T-helper 22 cell (primary cell): ENCODE data around the gene TUT1.
"Not testable (repeated sequence)": the region's sequence is repeated elsewhere in the genome, so short reads cannot be mapped to it uniquely, and the experiment has no call there.

Source experiments
- DNase-seq: peaks from one replicate; pipeline ENCODE4 v3.0.0-alpha.2; 2020; ENCODE audit warnings: low read depth

The TUT1 gene

DNA sequence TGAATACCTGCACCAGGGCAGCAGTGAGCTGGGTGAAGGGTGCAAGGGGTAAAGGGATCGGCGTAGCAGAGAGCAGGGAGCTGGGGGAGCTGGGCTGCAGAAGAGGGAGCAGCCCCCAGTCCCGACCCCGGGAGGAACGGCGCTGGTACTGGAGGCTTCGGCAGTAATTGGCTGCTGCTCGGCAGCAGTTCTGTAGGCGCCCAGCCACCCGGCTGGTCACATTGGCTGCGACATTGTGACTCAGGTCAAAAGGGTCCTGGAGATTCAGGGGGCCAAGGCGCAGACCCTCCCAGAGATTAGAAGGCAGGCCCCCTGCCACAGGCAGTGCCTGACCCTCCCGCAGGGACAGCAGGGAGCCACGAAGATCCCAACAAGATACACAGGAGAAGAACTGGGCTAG lies 15.5 kb downstream of the TUT1 start:
- no peak for DNase-seq

DNA sequence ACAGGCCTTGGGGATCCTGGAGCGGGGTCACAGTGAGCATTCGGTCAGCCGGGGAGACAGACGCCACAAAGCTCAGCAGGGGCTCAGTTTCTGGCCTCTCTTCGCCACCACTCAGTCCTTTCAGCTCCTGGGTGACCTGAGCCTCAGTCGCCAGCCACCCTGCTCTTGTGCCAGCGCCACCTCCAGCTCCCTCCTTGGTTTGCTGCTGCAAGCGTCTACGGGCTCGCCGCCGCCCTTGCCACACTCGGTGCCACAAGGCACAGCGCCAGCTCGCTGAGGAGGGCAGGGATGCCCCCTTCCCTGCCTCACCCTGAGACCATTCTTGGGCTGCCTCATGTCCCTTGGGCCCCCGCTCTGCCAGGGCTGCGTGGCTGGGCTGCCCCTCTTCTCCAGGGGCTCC lies 16.2 kb downstream of the TUT1 start:
- DNase-seq, result no peak

DNA sequence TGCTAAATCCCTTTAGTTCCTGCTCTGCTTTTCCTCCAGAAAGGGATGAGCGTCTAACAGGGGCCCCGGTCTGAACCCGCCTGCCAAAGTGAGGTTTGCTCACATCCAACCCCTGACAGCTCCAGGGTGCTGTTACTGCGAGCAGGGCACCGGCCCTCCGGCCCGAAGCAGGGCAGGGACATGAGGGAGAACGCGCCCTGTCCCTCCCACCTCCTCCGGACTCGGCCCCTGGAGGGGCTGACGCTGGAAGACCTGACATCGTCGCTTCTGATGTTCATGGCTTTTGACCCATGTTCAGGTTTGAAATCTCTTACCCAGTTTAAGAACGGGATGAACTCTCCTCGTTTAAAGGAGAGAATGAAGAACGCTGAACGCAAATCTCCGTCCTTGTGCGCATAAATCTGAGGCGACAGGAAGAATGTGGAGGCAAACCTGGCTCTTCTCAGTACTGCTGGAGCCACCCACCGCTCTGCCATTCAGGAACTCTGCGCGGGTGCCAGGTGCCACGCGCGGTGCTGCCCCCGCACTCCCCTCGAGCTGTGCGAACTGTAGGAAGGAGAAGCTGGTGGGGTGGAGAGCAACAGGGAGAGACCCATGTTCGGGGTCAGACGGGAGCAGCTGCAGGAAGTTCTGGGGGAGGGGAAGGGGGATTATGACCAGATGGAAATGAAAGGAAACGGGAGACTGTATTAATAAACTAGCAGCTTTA lies 16.8 kb downstream of the TUT1 start:
- no peak for DNase-seq

DNA sequence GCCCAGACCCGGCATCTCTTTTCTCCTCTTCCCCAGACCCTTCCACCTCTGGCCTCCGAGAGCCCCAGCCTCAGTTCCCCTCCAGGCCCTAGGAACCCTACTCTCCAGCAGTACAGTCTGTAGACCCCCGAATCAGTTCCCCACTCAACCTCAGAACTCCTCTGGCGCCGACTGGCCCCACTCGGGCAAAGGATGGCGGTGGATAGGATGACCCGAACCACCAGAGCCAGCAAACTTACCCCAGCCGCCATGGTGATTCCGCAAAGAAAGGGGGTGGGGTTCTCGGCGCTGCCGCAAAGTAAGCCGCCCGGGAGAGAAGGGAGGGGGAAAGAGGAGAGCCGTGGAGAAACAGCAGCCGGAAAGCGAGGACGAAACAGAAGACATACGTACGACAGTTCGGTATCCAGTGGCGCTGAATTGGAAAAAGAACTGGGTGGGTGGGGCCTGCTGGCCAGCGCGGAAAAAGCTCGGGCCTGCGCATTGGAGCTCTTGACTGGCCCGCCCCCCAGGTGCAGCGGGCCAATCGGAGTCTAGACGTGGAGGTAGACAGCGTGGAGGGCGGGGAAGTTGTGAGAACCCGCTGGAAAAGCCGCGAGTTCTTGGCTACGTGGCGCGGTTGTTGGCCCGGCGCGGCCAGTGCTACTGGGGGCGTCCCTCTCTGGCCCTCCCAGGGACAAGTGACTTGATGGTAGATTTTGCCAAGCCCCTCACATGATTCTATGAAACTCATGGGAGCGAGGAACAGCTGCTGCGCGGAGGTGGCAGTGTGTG lies 17.5 kb downstream of the TUT1 start, which contains the start of gene EEF1G:
Gene EEF1G, minus strand, starts transcription at position 300 of the 771 bp plus-strand sequence. Its CDS starts 49 bp downstream, at position 251.
- DNase-seq, result peak; percentile 98

DNA sequence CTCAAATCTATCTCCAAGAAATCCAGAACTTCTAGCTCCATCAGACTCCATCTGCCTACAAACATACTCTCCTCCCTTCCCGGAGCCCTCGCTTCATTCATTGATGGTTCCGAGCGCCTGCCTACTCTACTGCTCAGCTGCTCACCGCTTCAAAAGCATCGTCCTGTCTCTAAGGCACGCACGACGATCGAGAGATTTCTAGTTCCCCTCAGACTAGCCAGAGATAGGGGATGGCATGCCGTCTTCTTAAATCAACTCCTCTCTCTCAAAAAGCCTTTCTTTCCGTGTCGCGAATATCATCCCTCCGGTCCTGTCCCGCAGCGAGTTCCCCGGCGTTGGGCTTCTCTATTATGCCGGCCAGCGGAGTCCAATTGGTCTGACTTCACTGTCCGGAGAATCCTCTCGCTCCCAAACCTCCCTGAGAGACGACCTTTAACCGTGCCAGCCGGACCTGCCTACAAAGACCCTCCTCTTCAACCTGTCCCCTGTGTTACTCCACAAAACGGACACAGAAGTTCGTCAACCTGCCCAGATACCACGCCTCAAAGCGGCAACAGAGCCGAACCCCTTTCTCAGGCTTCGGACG lies 18.2 kb downstream of the TUT1 start:
- no peak for DNase-seq

DNA sequence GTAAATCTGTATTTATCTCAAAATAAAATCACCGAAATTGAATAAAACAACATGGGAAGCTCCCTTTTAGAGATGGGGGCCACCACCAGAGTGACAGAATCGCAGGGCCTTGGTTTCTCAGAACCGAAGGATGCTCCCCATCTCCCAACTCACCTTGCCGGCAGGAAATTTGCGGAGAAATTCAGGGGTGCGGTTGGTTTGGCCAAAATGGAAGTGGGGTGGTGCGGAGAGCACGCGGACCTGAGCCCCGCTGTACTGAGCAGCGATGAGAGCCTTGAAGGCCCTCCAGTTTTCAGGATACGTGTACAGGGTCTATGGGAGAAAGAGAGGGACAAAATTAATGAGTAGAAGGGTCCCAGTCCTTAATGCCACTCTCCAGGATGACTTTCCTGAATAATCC lies 18.9 kb downstream of the TUT1 start:
- DNase-seq, result no peak

DNA sequence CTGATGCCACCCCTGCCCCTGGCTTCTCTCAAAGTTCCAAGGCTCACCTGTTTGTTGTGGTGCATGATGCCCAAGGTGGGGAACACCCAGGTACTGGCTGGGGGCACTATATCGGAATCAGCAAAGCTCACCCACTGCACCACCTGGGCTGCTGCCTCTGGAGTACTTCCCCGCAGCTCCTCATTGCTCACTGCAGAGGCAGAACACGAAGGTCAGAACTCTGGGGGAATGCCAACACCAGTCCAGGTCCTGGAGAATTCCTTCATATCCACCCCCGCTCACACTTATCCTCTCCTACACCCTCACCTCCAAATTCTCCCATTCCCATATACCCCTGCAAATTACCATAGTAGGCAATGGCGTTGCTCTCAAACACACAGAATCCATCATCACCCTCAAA lies 19.8 kb downstream of the TUT1 start:
- DNase-seq, result not testable (repeated sequence)

DNA sequence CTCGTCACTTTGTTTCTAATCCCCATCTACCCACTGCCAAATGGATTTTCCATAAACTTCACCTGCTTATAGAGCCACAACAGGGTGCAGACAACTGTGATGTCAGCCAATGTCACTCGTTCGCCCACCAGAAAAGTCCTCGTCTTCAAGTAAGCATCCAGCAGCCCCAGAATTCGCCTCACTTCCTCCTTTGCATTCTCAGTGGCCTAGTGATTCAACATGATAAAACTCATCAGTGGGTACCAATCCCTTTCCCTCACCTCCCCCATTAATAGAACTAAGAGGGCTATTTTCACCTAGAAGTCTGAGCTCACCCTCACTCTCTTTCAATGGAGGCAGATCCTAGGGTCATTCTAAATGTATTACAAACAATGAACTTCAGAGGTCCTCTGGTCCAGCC lies 20.4 kb downstream of the TUT1 start:
- DNase-seq, result not testable (repeated sequence)

DNA sequence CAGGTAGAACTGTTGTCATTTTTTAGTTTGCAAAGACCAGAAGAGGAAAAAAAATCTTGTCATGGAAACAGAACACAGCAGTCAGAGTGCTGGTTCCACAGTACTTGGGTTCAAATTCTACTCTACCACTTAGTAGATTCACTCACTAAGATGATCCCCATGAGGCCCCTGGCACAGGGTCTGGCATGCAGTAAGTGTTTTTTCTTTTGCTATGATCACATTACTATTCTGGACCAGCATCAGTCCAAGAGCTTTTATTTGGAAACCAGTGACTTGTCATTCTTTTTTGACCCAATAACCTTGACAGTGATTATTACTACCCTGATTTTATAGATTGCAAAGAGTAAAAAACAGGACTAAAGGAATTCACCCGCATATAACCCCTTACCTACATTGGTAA lies 21.7 kb downstream of the TUT1 start:
- DNase-seq, result no peak

DNA sequence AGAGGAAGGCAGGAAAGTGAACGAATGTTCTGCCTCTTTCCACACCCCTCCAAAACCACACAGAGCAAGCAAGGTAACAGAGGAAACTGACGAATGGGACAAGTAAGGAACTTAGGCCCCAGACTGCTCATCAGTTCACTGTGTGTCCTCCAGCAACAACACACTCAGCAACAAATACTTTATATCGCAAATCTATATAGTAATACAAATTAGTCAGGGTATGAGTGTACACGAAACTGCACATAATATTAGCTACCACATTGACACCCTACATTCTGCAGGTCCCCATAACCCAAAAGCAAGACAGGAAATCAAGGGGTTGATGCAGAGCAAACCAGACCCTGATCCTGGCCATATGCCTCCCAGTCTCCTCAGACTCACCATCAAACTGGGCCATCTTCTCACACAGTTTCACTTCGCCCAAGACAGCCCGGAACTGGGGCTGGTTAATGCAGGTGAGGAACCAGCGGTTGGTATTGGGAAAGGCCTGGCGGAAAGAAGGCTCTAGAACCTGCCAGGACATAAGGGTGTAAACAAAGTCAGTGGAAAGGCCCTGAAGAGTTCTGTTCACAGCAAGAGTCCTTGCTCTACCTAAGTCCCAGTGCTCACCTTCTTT lies 24.2 kb downstream of the TUT1 start:
- DNase-seq, result no peak

DNA sequence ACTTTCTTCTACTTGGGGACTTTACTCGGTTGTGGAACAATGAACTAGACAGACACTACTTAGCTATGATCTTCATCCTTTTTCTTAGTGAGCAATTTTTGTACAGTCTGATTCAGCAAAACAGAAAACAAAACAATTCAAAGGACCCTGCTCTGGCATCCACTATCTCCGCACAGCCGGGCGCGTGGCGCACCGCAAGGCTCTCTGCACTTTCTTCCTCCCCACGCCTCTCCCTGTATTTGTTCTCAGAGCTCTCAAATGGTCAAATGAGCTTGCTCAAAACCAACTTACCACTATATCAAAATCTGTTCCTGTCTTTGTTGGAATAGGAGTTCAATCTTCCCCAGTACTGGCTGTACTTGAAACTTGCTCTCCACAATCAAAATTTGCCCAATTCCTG lies 25.1 kb downstream of the TUT1 start:
- DNase-seq, result no peak

DNA sequence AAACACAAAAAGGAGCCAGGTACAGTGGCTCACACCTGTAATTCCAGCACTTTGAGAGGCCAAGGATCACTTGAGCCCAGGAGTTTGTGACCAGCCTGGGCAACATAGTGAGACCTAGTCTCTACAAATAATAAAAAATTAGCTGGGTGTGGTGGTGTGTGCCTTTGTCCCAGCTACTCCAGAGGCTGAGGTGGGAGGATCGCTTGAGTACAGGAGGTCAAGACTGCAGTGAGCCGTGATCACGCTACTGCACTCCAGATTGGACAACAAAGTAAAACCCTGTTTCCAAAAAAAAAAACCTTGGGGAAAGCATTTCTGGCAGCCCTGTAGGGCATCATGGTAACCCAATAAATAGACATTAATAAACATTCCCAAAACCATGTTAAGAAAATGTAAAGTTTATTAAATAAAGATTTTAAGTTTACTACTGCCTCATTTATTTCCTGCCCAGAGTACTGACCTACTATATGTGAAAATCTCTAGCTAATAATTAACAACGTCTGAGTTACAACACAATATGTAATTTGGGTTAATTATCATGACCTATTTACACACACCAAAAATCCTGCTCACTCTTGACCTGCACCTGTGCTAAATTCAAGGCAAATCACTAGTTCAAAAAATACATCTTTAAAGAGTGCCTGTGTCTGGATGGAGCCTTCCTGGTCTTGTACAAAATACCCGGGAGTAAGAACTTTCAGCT lies 26.1 kb downstream of the TUT1 start:
- no peak for DNase-seq

DNA sequence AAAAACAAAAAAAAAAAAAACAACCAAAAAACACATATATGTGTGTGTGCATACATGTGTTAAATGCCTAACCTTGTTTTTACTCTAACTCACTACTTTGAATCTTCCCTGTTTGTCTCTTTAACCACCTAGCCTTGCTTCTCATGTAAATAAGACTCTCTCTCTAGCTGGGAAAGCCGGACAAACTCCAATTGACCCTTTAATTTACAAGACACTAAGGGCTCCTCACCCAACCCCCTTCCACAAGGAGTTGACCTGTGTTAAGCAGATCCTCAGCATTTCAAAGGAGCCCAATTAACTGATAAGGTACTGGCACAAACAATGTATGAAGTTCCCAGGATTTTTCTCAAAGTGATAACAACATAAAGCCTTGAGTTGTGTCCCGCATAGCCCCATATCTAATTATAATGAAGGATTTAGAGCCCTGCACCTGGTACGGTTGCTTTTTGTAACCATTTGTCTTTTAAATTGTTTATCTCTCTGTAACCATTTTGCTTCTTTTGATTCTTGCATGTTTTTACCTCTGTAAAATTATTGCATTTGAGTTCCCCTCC lies 29.6 kb downstream of the TUT1 start:
- DNase-seq, result not testable (repeated sequence)

DNA sequence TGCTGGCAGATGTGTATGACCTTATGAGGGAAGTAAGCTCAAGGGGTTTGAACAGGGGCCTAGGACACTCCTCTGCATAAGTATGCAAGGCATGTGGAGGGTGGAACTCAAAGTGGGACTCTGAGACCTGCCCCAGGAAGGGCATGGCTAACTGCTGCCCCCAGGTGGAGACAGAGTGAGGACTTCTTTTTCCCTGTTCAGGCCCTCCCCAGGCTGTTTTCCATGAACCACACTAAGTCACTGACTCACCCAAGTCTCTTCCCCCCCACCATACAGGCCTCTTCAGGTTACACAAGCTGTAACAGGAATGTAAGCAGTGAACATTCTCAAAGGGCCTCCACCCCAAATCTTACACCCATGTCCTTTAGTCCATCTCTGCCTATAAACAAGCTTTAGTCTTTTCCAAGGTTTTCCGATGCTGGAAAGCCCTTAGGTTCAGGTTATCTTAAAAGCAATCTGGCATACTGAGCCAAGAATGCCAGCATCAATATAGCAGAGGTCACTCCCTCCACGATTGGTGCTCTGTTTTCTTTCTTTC lies 30.7 kb downstream of the TUT1 start:
- peak; percentile 70 for DNase-seq

DNA sequence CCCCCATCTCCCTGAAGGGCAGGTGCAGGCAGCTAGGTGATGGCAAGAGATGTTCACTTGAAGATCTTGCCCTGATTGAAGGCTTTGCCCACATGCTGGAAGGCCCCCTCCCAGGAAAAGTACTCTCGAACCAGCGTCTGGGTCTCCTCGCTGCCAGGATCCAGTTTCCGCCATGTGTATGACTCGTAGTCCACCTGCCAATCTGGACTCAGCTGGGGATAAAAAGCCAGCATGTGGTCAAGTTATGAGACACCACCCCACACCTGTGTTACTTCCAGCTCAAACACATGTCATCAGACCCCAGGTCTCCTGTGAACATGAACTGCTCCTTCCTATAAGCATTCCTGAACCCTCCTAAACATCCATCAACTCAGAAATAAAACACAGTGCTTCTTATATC lies 31.7 kb downstream of the TUT1 start:
- not testable (repeated sequence) for DNase-seq

DNA sequence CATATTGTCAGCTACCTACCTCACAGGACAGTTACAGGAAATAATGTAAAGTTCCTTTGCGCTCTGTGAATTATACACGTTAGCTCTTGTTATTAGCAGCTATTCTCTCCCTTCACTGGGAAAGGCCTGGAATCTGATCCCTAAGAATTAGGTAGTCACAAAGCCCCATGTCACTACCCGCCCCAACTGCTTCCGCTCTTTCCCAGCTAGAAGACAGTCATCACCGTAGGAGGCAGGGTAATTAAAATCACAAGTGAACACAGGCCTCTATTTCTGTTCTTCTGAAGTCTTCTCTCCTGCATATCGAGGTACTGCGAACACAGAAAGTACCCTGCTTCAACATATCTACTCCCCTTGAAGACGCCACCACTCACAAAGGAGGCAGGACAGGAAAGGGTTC lies 32.1 kb downstream of the TUT1 start:
- DNase-seq, result no peak

DNA sequence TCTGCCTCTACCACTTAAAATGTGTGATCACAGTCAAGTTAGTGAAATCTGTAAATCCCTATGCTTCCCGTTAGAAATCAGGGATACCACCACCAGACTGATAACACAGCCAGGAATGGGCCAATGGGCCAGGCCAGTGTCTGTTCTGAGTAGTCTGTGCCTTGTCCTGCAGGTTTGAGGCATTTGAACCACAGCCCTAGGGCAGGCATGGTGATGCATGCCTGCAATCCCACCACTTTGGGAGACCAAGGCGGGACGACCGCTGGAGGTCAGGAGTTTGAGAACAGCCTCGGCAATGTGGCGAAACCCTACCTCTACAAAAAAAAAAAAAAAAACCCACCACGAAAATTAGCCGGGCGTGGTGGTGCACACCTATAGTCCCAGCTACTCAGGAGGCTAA lies 32.7 kb downstream of the TUT1 start:
- no peak for DNase-seq

DNA sequence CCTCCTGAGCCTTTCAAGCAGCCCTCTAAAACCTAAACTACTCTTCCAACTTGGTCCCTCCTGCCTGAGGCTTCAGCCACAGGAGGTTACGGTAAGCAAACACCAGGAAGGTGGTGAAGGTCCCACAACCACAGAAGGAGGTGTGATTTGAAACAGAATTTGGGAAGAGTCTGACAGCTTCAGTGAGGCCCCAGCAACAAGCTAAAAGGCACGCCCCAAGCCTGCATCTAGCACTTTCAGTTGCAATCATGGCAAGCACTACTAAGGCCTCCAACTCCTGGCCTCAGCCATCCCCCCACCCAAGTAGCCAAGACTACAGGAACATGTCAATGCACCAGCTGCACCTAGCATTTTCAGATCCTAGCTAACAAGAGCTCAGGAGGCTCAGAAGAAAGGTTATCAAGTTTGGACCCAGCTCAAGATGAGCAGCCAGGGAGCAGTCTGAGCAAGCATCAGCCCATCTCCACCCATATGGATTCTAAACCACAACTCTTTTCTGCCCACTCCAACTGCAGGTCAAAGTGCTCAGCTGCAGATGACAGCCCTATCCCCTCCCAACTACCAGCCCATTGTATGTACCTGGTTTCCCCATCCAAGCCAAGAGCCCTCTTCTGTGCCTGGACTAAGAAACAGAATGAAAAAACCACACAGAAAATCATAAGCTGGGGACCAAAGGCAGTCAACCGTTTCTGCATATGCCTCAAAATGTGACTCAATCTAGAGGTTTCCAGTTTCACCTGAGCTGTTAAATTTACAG lies 34.3 kb downstream of the TUT1 start:
- no peak for DNase-seq

DNA sequence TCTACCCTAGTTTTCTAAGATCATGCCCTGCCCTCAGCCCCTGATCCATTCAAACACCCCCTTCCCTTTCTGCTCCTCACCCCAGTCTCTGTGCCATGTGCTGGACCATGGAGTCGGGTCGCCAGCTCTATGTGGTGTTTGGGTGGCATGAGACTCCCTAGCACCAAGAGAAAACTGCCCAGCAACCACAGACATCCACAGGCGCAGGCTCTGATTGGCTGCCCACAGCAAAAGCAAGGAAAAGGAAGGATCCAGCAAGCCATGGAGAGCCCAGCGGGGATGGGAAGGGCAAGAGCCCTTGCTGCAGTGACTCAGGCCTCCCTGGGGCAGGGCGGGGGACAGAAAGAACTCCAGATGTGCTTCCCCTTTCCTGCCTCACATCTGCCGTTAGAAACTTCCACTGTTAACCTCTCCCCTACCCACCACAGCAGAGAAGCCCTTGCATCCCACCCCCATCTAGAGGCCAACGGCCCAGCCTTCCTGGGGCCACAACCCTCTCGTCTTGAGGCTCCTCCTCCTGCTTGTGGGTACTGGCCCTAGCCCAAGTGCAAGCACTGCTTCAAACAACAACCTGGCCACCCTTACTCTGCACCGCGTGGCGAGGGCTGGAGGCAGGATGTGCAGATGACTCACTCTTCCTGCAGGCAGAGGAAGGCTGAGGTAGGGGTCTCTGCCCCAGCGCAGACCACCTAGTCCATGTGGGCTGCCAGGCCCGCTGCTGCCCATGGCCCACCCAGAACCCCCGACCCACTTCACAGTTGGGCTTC lies 35.0 kb downstream of the TUT1 start:
- peak; percentile 83 for DNase-seq
